Bone marrow (tissue), 2 donors: ENCODE results near the gene KASH5.
"Not testable (repeated sequence)": the region's sequence is repeated elsewhere in the genome, so short reads cannot be mapped to it uniquely, and the experiment has no call there.

ENCODE experiments used
- DNase-seq, 2 donors: peaks; one replicate each; lab custom pipeline; 2025; lab: John Stamatoyannopoulos, UW

Gene KASH5

DNA sequence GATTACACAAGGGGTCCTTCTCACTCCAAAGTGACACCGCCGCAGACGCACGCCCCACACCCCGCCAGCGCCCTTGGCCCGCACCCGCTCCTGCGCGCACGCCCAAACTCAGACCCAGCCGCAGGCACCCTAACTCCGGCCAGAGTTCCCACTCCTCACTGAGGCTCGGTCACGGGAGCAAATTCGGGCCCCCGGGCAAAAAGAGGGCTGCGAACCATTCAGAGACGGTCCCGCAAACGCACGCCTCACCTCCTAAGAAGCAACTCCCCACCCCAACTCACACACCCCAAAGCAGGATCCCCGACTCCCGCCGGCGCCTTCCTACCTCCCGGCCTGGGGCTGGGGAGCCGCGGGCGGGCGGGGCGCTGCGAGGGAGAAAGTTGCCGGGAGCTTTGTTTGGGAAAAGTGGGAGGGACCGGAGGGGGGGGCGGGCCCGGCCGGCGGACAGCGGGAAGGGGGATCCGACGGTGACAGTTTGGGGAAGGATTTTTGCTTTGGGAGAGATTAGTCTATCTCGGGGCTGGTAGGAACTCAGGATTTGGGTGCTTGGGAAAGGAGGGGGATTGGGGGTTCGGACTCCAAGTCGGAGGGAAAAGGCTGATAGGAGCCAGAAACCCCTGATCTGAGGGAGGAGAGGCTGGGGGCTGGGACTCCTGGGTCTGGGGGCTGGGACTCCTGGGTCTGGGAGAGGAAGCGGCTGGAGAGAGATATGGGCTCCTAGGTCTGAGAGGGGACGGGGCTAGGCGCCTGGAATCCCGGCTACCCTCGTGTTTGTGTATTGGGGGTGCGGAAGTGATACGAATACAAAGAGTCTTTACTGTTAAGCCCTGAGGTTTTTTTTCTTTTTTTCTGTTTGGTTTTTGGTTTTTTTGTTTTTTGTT, 25.8 kb upstream of the KASH5 start, which contains the start of gene TEAD2:
Gene TEAD2 (minus strand): TSS at position 369 of the 881 bp plus-strand sequence. CDS start 2,341 bp downstream, outside the sequence.
- no peak for DNase-seq

DNA sequence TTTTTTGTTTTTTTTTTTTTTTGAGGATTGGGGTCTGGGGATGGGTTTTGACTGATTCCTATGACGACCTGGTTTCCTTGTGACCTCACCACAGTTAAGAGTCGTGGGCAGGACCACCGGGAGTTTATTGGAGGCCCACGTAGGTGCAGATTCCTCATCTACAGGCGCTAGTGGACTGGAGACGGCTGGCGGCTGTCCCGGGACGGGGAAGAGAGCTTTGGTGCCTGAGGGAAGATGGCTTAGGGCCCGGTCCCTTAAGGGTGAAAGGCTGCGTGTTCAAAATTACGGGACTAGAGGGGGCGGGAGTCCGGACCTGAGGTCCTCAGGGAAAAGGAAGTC, 25.2 kb upstream of the KASH5 start:
- no peak for DNase-seq

DNA sequence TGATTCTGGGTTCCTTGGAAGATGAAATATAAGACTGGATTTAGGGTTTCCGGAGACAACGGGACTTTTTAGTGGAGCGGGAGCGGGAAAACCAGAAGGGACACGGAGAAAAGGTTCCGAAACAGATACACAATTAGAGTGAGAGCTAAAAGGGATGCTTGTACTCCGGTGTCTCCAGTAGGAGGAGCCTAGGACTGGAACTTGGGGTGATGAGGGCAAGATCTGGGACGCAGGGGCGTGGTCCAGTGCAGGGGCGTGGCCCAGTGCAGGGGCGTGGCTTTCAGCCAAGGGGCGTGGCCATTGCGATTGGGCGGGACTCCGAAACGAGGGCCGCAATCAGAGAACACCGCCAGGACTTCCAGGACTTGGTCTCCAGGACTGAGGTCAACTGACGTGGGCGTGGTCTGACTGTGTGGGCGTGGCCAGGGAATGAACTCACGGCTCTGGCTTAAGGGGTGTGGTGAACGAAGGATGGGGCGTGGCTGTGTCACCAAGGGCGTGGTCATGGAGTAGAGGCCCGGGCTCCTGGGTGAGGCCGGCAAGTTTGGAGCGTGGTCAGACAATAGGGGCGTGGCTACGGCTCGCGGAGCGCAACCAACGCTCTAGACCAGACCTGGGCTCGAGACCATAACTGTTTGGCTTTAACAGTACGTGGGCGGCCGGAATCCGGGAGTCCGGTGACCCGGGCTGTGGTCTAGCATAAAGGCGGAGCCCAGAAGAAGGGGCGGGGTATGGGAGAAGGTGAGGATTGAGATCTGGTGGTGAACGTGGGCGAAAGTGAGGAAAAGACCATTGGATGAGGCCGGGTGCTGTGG, 24.6 kb upstream of the KASH5 start, which contains the start of gene DKKL1:
Gene DKKL1 (plus strand): TSS at position 610 of the 815 bp plus-strand sequence. CDS start 122 bp downstream, at position 732.
- DNase-seq = peak in 1 of 2 donors; percentile 81

DNA sequence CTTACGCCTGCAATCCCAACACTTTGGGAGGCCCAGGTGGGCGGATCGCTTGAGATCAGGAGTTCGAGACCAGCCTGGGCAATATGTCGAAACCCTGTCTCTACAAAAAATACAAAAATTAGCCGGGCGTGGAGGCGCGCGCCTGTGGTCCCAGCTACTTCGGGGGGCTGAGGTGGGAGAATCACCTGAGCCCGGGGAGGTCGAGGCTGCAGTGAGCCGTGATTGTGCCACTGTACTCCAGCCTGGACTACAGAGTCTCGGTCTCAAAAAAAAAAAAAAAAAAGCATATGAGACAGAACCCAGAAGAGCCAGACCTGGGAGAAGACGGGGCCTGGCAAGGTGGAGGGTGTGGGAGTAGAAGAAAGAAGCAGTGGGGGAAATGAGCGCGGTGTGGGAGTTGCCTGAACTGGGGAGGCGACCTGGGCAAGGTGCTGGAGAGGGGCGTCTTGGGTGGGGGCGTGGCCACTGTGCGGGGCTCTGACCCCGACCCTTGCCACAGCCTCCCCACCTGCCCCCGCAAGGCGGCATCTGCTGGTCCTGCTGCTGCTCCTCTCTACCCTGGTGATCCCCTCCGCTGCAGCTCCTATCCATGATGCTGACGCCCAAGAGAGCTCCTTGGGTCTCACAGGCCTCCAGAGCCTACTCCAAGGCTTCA, 23.8 kb upstream of the KASH5 start:
- no peak for DNase-seq

DNA sequence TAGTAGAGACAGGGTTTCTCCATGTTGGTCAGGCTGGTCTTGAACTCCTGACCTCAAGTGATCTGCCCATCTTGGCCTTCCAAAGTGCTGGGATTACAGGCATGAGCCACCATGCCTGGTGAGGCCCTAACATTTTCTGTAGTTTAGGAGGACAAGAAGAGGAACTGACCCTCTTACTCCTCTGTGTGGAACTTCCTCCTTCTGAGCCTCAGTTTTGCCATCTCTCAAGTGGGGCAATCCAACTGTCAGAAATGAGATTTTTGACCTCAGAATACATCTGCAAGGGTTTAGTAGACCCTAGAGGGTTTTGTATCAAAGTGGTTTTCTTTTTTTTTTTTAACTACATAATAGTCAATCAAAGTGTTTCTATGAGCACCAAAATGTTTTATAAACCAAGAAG, 21.9 kb upstream of the KASH5 start:
- no peak for DNase-seq

DNA sequence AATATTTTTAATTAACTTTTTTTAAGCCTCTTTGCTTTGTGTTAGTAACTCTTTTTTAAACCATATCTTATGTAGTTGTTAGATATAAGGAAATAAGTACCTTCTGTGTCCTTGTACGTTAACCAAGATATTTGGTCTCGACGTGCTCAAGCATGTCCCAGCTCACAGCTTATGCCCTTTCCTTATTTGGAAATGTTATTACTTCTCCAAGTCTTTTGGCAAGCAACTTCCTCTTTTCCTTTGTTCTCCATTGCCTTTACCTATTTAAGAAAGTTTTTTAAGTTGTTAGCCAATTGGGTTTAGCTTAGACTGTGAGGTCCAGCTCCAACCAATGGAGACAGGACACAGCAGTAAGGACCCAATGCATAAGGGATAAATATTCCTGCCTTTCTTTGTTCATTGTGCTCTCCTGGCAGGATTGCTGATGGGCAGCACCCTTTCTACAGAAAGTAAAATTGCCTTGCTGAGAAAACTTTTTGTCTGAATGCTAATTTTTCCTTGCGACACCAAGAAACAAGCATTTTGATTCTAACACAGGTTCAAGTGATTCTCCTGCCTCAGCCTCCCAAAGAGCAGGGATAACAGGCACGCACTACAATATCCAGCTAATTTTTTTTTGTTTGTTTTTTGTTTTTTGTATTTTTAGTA, 19.2 kb upstream of the KASH5 start:
- no peak for DNase-seq

DNA sequence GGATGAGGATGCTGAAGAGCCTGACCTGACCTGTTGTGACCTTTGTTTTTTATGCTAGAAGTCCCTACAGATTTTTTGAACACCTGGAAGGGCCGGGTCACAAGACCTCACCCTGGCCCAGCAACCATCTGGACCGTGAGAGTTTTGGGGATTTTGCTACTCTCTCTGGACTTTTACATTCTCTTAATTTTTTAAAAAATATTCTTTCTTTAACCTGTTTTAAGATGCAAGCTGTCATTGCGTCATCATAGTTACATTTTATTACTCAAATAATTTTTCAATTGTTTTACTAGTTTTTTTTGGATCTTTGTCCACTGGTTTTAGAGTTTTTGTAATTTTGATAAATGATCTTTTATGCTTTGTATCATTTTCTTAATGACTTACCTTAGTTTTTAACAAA, 16.9 kb upstream of the KASH5 start:
- no peak for DNase-seq

DNA sequence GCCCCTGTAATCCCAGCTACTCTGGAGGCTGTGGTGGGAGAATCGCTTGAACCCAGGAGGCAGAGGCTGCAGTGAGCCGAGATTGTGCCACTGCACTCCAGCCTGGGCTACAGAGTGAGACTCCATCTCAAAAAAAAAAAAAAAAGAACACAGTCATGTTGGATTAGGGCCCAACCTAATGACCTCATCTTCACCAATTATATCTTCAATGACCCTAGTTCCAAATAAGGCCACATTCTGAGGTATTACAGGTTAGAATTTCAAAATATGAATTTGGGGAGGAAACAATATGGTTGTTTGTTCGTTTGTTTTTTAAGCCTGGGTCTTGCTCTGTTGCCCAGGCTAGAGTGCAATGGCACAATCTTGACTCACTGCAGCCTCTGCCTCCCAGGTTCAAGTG, 14.9 kb upstream of the KASH5 start:
- not testable (repeated sequence) for DNase-seq

DNA sequence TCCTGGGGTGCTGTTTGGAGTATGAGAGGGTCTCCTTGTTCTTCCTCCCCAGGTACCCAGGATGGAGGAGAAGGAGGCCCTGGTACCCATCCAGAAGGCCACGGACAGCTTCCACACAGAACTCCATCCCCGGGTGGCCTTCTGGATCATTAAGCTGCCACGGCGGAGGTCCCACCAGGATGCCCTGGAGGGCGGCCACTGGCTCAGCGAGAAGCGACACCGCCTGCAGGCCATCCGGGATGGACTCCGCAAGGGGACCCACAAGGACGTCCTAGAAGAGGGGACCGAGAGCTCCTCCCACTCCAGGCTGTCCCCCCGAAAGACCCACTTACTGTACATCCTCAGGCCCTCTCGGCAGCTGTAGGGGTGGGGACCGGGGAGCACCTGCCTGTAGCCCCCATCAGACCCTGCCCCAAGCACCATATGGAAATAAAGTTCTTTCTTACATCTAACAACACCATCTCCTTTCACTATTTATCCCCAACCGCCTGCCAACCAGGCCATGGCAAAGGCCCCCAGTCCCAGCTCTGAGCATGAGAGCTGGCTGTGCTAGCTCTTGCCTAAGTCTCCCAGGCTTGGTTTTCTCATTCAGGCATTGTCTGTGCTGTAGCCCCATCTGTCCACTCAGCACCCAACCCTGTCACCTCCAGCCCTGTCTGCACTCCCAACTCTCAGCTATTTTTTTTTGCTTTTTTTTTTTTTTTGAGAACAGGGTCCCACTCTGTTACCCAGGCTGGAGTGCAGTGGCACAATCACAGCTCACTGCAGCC, 13.2 kb upstream of the KASH5 start:
- no peak for DNase-seq

DNA sequence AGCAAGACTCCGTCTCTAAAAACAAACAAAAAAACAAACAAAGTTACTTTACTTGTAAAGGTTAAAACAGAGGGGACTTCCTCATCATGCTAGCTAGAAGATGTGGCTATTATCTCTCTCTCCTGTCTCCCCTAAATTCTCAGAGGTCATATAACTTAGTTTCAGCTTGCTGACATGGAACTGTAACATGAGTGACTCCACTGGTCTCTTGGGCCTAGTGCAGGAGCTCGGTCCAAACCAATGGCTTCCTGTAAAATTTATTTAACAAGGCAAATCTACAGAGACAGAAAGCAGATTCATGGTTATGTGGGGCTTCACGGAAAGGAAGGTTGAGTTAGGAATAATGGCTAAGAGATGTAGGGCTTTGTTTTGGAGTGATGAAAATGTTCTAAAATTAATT, 9.5 kb upstream of the KASH5 start:
- no peak for DNase-seq

DNA sequence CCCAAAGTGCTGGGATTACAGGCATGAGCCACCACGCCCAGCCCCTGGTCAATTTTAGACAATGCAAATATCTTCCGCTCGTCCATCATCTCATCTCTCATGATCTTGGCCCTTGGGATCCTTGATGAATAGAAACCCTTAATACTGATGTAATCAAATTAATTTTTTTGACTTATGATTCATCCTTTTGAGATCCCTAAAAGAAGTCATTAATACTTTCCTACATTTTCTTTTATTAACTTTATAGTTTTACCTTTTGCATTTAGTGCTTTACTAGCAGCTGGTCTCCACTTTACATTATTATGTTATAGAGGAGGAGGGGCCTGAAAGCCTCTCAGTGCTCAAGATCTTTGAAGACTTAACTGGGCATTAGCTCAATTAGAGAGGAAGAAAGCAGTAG, 7.7 kb upstream of the KASH5 start:
- DNase-seq = no peak

DNA sequence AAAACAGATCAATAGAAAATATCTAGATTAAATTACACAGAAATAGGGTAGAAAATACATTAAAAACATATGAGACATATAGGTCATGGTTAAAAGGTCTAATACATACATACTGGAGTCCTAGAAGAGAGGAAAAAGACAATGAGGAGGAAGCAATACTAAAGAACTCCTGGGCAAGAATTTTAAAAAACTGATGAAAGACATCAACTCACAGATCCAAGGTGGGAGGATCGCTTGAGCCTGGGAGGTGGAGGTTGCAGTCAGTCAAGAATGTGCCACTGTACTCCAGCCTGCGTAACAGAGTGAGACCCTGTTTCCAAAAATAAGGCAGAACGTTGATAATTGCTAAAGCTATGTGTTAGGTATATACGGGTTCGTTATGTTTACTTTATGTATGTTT, 5.4 kb upstream of the KASH5 start:
- no peak for DNase-seq

DNA sequence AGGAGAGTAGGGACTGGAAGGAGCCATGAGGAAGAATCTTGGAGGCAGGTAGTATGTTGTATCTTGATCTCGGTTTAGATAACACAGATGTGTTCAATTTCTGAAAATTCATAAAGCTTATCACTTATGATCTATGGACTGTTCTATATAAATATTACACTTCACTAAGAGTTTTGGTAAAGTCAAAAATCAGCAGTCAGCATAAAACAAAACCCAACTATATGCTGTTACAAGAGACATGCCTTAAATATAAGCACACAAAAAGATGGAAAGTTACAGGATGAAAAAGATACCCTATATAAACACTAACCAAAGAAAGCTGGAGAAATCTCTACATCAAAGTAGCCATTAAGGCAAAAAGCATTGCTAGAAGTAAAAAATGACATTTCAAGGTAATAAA, 4.5 kb upstream of the KASH5 start:
- DNase-seq = no peak

DNA sequence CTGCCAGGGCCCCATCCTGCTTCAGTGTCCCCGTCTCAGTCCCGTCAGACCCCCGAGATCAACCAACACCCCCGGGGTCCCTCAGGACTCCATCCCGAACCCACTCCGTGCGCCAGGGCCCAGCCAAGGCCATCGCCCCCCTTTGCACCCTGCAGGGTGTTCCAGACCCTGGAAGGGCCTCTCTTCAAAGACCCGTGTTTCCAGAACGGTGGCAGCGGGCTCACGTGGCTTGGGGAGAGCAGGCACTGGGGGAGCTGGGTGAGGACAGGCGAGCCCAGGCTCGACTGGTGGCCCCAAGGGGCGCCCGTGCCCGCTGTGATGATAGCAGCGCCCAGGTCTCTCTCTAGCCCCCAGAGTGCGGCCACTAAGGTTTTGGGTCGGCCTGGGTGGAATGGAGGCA, 1.4 kb downstream of the KASH5 start:
- DNase-seq = no peak

DNA sequence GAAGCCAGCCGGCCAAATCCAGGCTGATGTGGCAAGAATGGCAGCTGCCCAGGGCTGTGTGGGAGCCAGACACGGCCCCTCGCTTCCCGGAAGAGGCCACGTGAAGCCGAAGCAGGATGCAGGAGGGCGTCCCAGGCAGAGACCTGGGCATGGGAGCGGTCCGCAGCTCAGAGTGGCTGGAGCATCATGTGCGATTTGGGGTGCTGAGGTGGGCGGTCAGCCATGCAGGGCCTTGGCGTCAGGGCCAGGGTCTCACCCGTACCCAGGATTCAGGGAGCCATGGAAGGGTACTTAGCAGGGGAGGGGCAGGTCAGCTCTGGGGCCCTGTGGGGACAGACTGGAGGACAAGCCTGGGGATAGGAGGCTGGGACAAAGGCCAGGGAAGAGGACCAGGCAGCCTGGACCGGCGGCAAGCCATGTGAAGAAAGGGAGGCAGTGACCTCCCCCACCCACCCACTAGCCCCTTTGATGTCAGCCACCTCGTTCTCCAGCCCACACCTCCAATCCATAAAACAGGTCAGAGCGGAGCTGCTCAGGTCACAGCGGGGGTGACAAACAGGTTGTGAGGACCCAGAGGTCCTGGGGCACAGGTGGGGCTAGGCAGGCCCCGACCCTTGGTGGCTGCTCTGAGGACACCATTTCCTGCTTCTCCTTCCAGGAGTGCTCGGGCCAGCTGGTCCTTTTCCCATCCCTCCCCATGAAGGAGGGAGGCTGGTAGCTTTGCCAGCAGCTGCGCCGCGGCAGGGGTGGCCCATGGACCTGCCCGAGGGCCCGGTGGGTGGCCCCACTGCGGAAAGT, 2.3 kb downstream of the KASH5 start:
- no peak for DNase-seq

DNA sequence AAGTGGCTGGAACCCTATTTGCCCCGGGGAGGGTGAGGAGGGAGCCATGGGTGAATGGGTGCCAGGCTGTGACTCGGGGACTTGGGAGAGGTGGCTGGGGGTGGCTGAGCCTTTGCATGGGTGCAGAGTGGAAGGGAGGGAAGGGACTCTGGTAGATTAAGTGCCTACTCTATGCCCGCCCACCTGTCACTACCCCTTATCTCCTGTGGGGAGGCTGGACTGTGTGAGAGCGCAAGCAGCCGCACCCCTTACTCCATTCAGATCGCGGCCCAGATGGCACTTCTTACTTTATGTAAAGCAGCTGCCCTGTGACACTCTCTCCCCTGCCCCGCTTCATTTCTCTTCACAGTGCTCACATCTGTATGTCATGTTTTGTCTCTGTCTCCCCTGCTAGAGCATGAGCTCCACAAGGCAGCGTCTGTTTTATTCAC, 2.9 kb downstream of the KASH5 start:
- DNase-seq = no peak

DNA sequence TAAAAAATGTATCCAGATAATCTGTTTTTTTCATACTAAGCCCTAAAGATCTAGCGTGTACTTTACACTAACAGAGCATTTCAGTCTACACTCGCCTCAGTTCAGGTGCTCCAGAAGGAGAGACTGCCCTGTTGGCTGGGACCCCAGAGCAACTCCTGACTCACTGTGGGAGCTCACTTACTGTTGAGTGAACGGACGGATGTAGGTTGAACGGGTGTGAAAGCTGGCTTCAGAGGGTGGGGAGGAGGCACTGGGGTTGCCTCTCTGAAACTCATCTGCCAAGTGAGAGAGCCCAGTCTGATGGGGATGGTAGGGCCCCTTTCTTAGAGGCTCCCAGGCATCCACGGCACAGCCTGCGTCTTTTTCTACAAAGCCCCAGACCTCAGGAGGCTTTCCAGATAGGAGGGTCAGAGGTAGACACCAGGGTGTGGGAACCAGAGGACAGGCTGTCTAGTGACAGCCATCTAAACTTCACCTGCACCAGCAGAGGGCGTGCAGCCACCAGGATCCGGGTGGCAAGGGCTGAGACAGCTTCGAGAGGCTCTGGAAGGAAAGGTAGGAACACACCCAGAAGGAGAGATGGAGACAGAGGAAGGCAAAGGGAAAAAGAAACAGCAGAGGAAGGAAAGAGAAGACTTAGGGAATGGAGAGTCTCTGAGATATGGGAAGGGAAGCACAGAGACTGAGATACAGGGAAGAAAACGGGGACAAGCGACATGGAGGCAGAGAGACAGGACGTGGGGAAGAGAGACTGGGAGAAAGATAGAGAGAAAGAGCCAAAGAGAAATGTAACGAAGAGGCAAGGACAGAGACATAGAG, 3.7 kb downstream of the KASH5 start:
- DNase-seq = peak; percentile 41 to 59

DNA sequence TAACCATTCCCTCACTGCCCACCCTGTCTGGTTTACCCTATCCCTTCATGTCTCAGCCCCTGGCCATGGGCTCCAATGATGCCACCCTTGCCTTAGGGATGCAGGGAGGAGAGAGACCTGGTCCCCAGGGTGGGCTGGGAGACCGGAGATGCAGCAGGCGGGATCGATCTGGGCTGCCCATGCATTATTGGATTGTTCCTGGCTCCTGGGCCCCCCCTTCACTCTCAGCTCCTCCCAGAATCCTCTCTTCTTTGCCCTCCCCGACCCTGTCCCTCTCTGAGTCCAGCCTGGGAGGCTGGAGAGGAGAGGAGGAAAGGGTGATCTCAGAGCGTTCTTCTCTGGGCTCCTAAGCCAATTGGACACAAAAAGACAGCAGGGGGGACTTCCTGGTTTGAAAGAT, 5.8 kb downstream of the KASH5 start:
- DNase-seq = no peak

DNA sequence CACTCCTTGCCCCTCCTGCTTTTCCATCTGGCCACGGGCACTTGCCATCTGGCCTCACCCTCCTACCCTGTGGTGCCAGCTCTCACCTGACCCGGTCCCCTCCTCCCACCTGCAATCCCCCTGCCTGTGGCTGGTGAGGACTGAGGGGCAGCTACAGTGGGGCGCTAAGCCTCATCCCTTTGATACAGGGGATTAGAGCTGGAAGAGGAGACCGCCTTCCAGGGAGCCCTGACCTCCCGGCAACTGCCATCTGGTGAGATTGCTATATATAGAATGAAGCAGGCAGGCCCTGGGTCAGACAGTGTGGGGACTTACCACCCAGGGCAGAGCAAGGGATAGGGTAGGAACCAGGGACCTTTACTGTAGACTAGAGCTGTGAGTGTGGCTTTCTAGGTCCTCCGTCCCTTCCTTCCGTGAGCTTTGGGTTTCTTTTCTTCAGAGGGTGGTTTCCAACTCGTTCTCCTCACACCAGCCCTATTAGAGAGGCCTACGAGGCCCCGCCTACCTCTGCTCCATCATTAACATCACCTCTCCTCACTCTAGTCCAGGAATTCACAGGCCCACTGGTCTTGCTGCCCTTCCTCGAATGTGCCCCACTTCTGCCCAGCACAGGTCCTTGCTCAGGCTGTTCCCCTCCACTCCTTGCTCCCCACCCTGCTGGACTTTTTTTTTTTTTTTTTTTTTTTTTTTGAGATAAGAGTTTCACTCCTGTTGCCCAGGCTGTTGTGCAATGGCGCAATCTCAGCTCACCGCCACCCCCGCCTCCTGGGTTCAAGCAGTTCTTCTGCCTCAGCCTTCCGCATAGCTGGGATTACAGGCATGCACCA, 7.7 kb downstream of the KASH5 start:
- no peak for DNase-seq
